ENCODE data around the gene AFP.

DNA sequence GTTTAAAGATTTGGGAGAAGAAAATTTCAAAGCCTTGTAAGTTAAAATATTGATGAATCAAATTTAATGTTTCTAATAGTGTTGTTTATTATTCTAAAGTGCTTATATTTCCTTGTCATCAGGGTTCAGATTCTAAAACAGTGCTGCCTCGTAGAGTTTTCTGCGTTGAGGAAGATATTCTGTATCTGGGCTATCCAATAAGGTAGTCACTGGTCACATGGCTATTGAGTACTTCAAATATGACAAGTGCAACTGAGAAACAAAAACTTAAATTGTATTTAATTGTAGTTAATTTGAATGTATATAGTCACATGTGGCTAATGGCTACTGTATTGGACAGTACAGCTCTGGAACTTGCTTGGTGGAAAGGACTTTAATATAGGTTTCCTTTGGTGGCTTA, 30.9 kb upstream of the AFP start:
- TF ChIP-seq, protein P1, sequence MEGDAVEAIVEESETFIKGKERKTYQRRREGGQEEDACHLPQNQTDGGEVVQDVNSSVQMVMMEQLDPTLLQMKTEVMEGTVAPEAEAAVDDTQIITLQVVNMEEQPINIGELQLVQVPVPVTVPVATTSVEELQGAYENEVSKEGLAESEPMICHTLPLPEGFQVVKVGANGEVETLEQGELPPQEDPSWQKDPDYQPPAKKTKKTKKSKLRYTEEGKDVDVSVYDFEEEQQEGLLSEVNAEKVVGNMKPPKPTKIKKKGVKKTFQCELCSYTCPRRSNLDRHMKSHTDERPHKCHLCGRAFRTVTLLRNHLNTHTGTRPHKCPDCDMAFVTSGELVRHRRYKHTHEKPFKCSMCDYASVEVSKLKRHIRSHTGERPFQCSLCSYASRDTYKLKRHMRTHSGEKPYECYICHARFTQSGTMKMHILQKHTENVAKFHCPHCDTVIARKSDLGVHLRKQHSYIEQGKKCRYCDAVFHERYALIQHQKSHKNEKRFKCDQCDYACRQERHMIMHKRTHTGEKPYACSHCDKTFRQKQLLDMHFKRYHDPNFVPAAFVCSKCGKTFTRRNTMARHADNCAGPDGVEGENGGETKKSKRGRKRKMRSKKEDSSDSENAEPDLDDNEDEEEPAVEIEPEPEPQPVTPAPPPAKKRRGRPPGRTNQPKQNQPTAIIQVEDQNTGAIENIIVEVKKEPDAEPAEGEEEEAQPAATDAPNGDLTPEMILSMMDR (IDR thresholded peaks at IDR 0.05) = no peak
- TF ChIP-seq POLR2A (IDR thresholded peaks at IDR 0.05) = no peak
